HepG2 (cell line): Measurements from ENCODE around the gene AJM1. TPM values are rescaled to one million over a fixed set of nuclear protein-coding genes. Genes with fewer than 3 reads are reported as not detected.

Source experiments
- ATF7 ChIP-seq, 2 experiments: fragments of 450-650 bp in 1 of 2; sonication (generic) in 1 of 2; formaldehyde crosslinking in 1 of 2; IDR thresholded peaks; 2 replicates each; pipeline versions ENCODE4 v1.4.0 to v1.6.1; 2016 to 2020; ENCODE audit warnings: antibody characterized with exemption in 1 of 2, mild to moderate bottlenecking in 1 of 2, missing genetic modification reagents in 1 of 2
- CBFB ChIP-seq: sonication (generic); formaldehyde crosslinking; IDR thresholded peaks from 2 replicates; pipeline ENCODE4 v1.4.0; 2020; ENCODE audit warnings: missing genetic modification reagents
- CBX5 ChIP-seq: sonication (generic); formaldehyde crosslinking; IDR thresholded peaks from 2 replicates; pipeline ENCODE4 v1.4.0; 2020; ENCODE audit warnings: missing genetic modification reagents, borderline replicate concordance
- CHCHD3 ChIP-seq: sonication (generic); formaldehyde crosslinking; IDR thresholded peaks from 2 replicates; pipeline ENCODE4 v1.8.0; 2022; ENCODE audit warnings: mild to moderate bottlenecking, missing genetic modification reagents, moderate library complexity
- FIP1L1 ChIP-seq: fragments of 200-400 bp; formaldehyde crosslinking; IDR thresholded peaks from 2 replicates; pipeline ENCODE4 v1.6.1; 2018; ENCODE audit warnings: low read depth, mild to moderate bottlenecking, low read length, moderate library complexity, borderline replicate concordance; ENCODE audit not compliant: insufficient read depth
- HOXD1 ChIP-seq: sonication (generic); formaldehyde crosslinking; IDR thresholded peaks from 2 replicates; pipeline ENCODE4 v1.5.0; 2020; ENCODE audit warnings: missing genetic modification reagents
- KDM5B ChIP-seq: sonication (generic); formaldehyde crosslinking; IDR thresholded peaks from 2 replicates; pipeline ENCODE4 v1.4.0; 2020; ENCODE audit warnings: missing genetic modification reagents, mild to moderate bottlenecking, borderline replicate concordance
- MTF2 ChIP-seq: sonication (generic); formaldehyde crosslinking; IDR thresholded peaks from 2 replicates; pipeline ENCODE4 v1.5.0; 2020; ENCODE audit warnings: missing genetic modification reagents, borderline replicate concordance
- POLR2AphosphoS2 ChIP-seq: IDR thresholded peaks from 2 replicates; pipeline ENCODE4 v1.6.1; 2011; ENCODE audit warnings: low read depth, low read length, improper control_type of control experiment
- RCOR2 ChIP-seq: IDR thresholded peaks from 2 replicates; pipeline ENCODE4 v1.6.1; 2016; ENCODE audit warnings: missing biosample characterization, missing genetic modification reagents
- TOPORS ChIP-seq: sonication (generic); formaldehyde crosslinking; IDR thresholded peaks from 2 replicates; pipeline ENCODE4 v1.8.0; 2023; ENCODE audit warnings: mild to moderate bottlenecking, missing genetic modification reagents
- ZNF234 ChIP-seq: sonication (generic); formaldehyde crosslinking; conservative IDR thresholded peaks from 2 replicates; pipeline ENCODE4 v1.5.1; 2020; ENCODE audit warnings: mild to moderate bottlenecking, missing genetic modification reagents
- ZNF251 ChIP-seq: sonication (generic); formaldehyde crosslinking; IDR thresholded peaks from 2 replicates; pipeline ENCODE4 v1.9.0; 2021; ENCODE audit warnings: mild to moderate bottlenecking, missing genetic modification reagents
- ZNF430 ChIP-seq: sonication (generic); formaldehyde crosslinking; IDR thresholded peaks from 2 replicates; pipeline ENCODE4 v1.9.0; 2021; ENCODE audit warnings: mild to moderate bottlenecking, missing genetic modification reagents
- ZNF567 ChIP-seq: sonication (generic); formaldehyde crosslinking; IDR thresholded peaks from 2 replicates; pipeline ENCODE4 v1.8.1; 2023; ENCODE audit warnings: mild to moderate bottlenecking, missing genetic modification reagents, borderline replicate concordance
- ZNF839 ChIP-seq: sonication (generic); formaldehyde crosslinking; IDR thresholded peaks from 2 replicates; pipeline ENCODE4 v1.4.0; 2020; ENCODE audit warnings: missing genetic modification reagents, mild to moderate bottlenecking, borderline replicate concordance
- polyA plus RNA-seq, 8 experiments: library from polyadenylated mRNA; depleted of rRNA in 3 of 8; stranded (reverse) in 7 of 8; unstranded in 1 of 8; fragments of >200 nt; fragmentation: Illumina TruSeq in 4 of 8; extraction: Trizol in 4 of 8; gene quantifications; 2 replicates each; pipeline versions ENCODE4 v1.2.1 to v1.2.3, GENCODE V29; 2011 to 2016; ENCODE audit warnings: low read depth in 4 of 8, missing spikeins in 1 of 8, mixed read lengths in 1 of 8; ENCODE audit not compliant: insufficient read depth in 1 of 8
- total RNA-seq, 5 experiments: library from RNA; depleted of rRNA; stranded (reverse); fragments of >200 nt; fragmentation: Illumina TruSeq; extraction: Trizol; gene quantifications; 2 replicates each; pipeline ENCODE4 v1.2.3, GENCODE V29; 2016; ENCODE audit warnings: low read depth in 1 of 5
- TF ChIP-seq, protein P1 (sequence below): sonication (generic); formaldehyde crosslinking; IDR thresholded peaks from 2 replicates; pipeline ENCODE4 v1.4.0; 2020; ENCODE audit warnings: missing genetic modification reagents
- TF ChIP-seq, protein P2 (sequence below): sonication (generic); formaldehyde crosslinking; IDR thresholded peaks from 2 replicates; pipeline ENCODE4 v1.8.1; 2023; ENCODE audit warnings: mild to moderate bottlenecking, moderate library complexity, missing genetic modification reagents
- TF ChIP-seq, protein P3 (sequence below): sonication (generic); formaldehyde crosslinking; IDR thresholded peaks from 2 replicates; pipeline ENCODE4 v1.8.0; 2022; ENCODE audit warnings: mild to moderate bottlenecking, missing genetic modification reagents; ENCODE audit not compliant: insufficient replicate concordance
- TF ChIP-seq, protein P4 (sequence below): sonication (generic); formaldehyde crosslinking; IDR thresholded peaks from 2 replicates; pipeline ENCODE4 v1.8.0; 2022; ENCODE audit warnings: mild to moderate bottlenecking, missing genetic modification reagents, moderate library complexity

Gene AJM1
- total and polyA plus RNA-seq, 2 of the 13 experiments (the other 11 are each of a cell fraction or from before 2014, with no cell fraction given): 1.1 to 1.2 TPM

DNA sequence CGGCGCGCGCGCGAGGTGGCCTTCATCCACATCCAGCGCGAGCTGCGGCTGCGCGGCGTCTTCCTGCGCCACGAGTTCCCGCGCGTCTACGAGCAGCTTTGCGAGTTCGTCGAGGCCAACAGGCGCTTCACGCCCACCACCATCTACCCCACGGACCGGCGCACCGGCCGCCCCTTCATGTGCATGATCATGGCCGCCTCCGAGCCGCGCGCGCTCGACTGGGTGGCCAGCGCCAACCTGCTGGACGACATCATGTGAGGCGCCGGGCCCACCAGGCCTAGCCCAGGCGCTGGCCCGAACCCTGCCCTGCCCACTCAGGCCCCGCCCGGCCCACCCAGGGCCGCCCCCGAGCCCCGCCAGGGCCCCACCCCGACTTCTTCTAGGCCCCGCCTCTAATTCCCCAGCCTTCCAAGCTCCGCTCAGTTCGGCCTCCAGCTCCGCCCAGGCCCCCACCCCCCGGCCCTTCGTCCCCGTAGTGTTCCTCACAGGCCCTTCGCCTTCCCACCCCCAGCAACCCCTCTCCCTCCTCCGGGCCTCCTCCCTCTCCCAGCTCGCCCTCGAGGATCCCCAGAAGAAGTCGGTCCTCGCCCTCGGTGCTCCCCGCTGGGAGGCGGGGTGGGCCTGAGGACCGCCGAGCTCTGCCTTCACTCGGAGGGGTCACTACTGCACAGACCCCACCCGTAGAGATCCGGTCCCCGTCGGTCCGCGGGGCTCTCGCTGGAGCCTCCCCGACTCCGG, 5.0 kb downstream of the AJM1 start (continued):
- TF ChIP-seq, protein P1, sequence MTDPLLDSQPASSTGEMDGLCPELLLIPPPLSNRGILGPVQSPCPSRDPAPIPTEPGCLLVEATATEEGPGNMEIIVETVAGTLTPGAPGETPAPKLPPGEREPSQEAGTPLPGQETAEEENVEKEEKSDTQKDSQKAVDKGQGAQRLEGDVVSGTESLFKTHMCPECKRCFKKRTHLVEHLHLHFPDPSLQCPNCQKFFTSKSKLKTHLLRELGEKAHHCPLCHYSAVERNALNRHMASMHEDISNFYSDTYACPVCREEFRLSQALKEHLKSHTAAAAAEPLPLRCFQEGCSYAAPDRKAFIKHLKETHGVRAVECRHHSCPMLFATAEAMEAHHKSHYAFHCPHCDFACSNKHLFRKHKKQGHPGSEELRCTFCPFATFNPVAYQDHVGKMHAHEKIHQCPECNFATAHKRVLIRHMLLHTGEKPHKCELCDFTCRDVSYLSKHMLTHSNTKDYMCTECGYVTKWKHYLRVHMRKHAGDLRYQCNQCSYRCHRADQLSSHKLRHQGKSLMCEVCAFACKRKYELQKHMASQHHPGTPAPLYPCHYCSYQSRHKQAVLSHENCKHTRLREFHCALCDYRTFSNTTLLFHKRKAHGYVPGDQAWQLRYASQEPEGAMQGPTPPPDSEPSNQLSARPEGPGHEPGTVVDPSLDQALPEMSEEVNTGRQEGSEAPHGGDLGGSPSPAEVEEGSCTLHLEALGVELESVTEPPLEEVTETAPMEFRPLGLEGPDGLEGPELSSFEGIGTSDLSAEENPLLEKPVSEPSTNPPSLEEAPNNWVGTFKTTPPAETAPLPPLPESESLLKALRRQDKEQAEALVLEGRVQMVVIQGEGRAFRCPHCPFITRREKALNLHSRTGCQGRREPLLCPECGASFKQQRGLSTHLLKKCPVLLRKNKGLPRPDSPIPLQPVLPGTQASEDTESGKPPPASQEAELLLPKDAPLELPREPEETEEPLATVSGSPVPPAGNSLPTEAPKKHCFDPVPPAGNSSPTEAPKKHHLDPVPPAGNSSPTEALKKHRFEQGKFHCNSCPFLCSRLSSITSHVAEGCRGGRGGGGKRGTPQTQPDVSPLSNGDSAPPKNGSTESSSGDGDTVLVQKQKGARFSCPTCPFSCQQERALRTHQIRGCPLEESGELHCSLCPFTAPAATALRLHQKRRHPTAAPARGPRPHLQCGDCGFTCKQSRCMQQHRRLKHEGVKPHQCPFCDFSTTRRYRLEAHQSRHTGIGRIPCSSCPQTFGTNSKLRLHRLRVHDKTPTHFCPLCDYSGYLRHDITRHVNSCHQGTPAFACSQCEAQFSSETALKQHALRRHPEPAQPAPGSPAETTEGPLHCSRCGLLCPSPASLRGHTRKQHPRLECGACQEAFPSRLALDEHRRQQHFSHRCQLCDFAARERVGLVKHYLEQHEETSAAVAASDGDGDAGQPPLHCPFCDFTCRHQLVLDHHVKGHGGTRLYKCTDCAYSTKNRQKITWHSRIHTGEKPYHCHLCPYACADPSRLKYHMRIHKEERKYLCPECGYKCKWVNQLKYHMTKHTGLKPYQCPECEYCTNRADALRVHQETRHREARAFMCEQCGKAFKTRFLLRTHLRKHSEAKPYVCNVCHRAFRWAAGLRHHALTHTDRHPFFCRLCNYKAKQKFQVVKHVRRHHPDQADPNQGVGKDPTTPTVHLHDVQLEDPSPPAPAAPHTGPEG (CRISPR knock-in tag): no peak
- TF ChIP-seq ZNF567 (CRISPR knock-in tag) (no peak), CBFB (CRISPR knock-in tag) (no peak), FIP1L1 (no peak), ZNF839 (CRISPR knock-in tag) (no peak), ATF7 (IDR thresholded peaks at IDR 0.05) (no peak), ATF7 (CRISPR knock-in tag; IDR thresholded peaks at IDR 0.05) (no peak), MTF2 (no peak), POLR2AphosphoS2 (no peak), HOXD1 (CRISPR knock-in tag) (no peak), ZNF234 (CRISPR knock-in tag) (no peak), ZNF430 (CRISPR knock-in tag) (no peak; the same call in 1 of the 2 replicates), CBX5 (CRISPR knock-in tag) (no peak), TOPORS (no peak), RCOR2 (CRISPR knock-in tag) (no peak), KDM5B (CRISPR knock-in tag) (no peak; the same call in 1 of the 2 replicates), ZNF251 (no peak), CHCHD3 (no peak)
- TF ChIP-seq, protein P2, sequence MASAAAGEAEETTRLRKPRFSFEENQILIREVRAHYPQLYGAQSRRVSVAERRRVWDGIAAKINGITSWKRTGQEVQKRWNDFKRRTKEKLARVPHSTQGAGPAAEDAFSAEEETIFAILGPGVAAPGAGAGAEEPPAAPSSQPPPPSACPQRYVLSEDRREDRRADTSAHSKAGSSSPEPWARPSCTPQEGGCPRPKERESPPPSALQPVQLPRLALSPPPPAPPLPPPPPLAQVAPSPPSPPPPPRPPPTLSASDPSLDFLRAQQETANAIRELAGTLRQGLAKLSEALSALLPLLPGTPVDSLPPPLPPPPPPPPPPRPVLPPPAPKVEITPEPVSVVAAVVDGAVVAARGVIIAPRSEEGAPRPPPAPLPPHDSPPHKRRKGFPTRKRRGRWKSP (CRISPR knock-in tag): no peak
- TF ChIP-seq, protein P3, sequence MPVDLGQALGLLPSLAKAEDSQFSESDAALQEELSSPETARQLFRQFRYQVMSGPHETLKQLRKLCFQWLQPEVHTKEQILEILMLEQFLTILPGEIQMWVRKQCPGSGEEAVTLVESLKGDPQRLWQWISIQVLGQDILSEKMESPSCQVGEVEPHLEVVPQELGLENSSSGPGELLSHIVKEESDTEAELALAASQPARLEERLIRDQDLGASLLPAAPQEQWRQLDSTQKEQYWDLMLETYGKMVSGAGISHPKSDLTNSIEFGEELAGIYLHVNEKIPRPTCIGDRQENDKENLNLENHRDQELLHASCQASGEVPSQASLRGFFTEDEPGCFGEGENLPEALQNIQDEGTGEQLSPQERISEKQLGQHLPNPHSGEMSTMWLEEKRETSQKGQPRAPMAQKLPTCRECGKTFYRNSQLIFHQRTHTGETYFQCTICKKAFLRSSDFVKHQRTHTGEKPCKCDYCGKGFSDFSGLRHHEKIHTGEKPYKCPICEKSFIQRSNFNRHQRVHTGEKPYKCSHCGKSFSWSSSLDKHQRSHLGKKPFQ (CRISPR knock-in tag): no peak
- TF ChIP-seq, protein P4, sequence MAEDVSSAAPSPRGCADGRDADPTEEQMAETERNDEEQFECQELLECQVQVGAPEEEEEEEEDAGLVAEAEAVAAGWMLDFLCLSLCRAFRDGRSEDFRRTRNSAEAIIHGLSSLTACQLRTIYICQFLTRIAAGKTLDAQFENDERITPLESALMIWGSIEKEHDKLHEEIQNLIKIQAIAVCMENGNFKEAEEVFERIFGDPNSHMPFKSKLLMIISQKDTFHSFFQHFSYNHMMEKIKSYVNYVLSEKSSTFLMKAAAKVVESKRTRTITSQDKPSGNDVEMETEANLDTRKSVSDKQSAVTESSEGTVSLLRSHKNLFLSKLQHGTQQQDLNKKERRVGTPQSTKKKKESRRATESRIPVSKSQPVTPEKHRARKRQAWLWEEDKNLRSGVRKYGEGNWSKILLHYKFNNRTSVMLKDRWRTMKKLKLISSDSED (CRISPR knock-in tag): 0 out of 2 replicates have a peak, but pooled peaks have one; percentile 12
